ENCODE measurements around the gene ECT2L. TPM values are rescaled to one million over a fixed set of nuclear protein-coding genes. Genes with fewer than 3 reads are reported as not detected.
A peak's percentile ranks its signal among the peaks of the same experiment; 100 is the strongest.

ECT2L gene
- total RNA-seq, 1 donor from 2014 or later, result not detected

GRCh38 chr6:138837246-138837645 is 41.4 kb downstream of the ECT2L start:
- H4K20me1 ChIP-seq (ENCODE audit: insufficient read depth, low read length), result no peaks in the 10 kb centered on the region
- no peak overlapping the region for H3K9ac ChIP-seq (ENCODE audit: low read length)
- TF ChIP-seq CTCF (IDR thresholded peaks at IDR 0.05; ENCODE audit: insufficient read depth, low read depth, low read length) (no peak), EZH2 (IDR thresholded peaks at IDR 0.05; ENCODE audit: insufficient read depth, low read length) (no peak)
- Mint-ChIP-seq H3K4me1 (ENCODE audit: low read depth, unreplicated experiment) (no peaks in the 10 kb centered on the region), H3K27me3 (ENCODE audit: low read depth, unreplicated experiment) (no peaks in the 10 kb centered on the region), H3K36me3 (ENCODE audit: low read depth, unreplicated experiment) (no peaks in the 10 kb centered on the region), H3K27ac (ENCODE audit: unreplicated experiment) (no peak overlapping the region), H3K9me3 (ENCODE audit: unreplicated experiment) (no peaks in the 10 kb centered on the region), H3K4me3 (ENCODE audit: unreplicated experiment) (no peak overlapping the region)
- H3K27me3 ChIP-seq (ENCODE audit: insufficient read depth, low read length), result no peaks in the 10 kb centered on the region
- DNase-seq (ENCODE audit: low read depth) (no peak), FAIRE-seq (no peak)
- no peak overlapping the region for H2AFZ ChIP-seq (ENCODE audit: low read depth, low read length)
- no peak overlapping the region for H3K27ac ChIP-seq (ENCODE audit: low read depth, low read length)
- no peaks in the 10 kb centered on the region for H3K36me3 ChIP-seq (ENCODE audit: insufficient read depth, low read length)
- no peak overlapping the region for H3K4me3 ChIP-seq (ENCODE audit: insufficient read depth, low read depth, low read length)
- no peaks in the 10 kb centered on the region for H3K9me3 ChIP-seq (ENCODE audit: insufficient read depth, low read depth, low read length)
- no peaks in the 10 kb centered on the region for H3K4me1 ChIP-seq (ENCODE audit: insufficient read depth, low read length)
- H3K4me2 ChIP-seq (ENCODE audit: low read length), result no peak overlapping the region
- H3K79me2 ChIP-seq (ENCODE audit: insufficient read depth, low read length), result no peaks in the 10 kb centered on the region

GRCh38 chr6:138844192-138844591 is 48.3 kb downstream of the ECT2L start:
- H3K4me3 Mint-ChIP-seq (ENCODE audit: unreplicated experiment), result no peak overlapping the region
- TF ChIP-seq CTCF (IDR thresholded peaks at IDR 0.05; ENCODE audit: insufficient read depth, low read depth, low read length) (no peak), EZH2 (IDR thresholded peaks at IDR 0.05; ENCODE audit: insufficient read depth, low read length) (no peak)
- H3K36me3 ChIP-seq (ENCODE audit: insufficient read depth, low read length), result no peaks in the 10 kb centered on the region
- H3K27ac ChIP-seq (ENCODE audit: low read depth, low read length), result no peak overlapping the region
- H4K20me1 ChIP-seq (ENCODE audit: insufficient read depth, low read length), result no peaks in the 10 kb centered on the region
- no peak overlapping the region for H3K27ac Mint-ChIP-seq (ENCODE audit: unreplicated experiment)
- H3K79me2 ChIP-seq (ENCODE audit: insufficient read depth, low read length), result no peaks in the 10 kb centered on the region
- no peaks in the 10 kb centered on the region for H3K4me1 Mint-ChIP-seq (ENCODE audit: low read depth, unreplicated experiment)
- peak overlapping the region; percentile 60 for H2AFZ ChIP-seq (ENCODE audit: low read depth, low read length)
- H3K9me3 ChIP-seq (ENCODE audit: insufficient read depth, low read depth, low read length), result no peaks in the 10 kb centered on the region
- no peaks in the 10 kb centered on the region for H3K27me3 ChIP-seq (ENCODE audit: insufficient read depth, low read length)
- no peaks in the 10 kb centered on the region for H3K27me3 Mint-ChIP-seq (ENCODE audit: low read depth, unreplicated experiment)
- peak overlapping the region; percentile 60 for H3K4me2 ChIP-seq (ENCODE audit: low read length)
- no peak overlapping the region for H3K4me3 ChIP-seq (ENCODE audit: insufficient read depth, low read depth, low read length)
- no peak overlapping the region for H3K9ac ChIP-seq (ENCODE audit: low read length)
- no peaks in the 10 kb centered on the region for H3K4me1 ChIP-seq (ENCODE audit: insufficient read depth, low read length)
- no peaks in the 10 kb centered on the region for H3K36me3 Mint-ChIP-seq (ENCODE audit: low read depth, unreplicated experiment)
- H3K9me3 Mint-ChIP-seq (ENCODE audit: unreplicated experiment), result no peaks in the 10 kb centered on the region
- FAIRE-seq, result no peak
- DNase-seq (ENCODE audit: low read depth), result peak; percentile 54

- H2AFZ ChIP-seq (ENCODE audit: low read depth, low read length), result no peak overlapping the region
- DNase-seq (ENCODE audit: low read depth), result no peak
- no peaks in the 10 kb centered on the region for H4K20me1 ChIP-seq (ENCODE audit: insufficient read depth, low read length)
- H3K27ac Mint-ChIP-seq (ENCODE audit: unreplicated experiment), result no peak overlapping the region
- no peak for FAIRE-seq
- H3K36me3 ChIP-seq (ENCODE audit: insufficient read depth, low read length), result no peaks in the 10 kb centered on the region
- H3K9ac ChIP-seq (ENCODE audit: low read length), result no peak overlapping the region
- no peaks in the 10 kb centered on the region for H3K9me3 Mint-ChIP-seq (ENCODE audit: unreplicated experiment)
- H3K4me3 Mint-ChIP-seq (ENCODE audit: unreplicated experiment), result no peak overlapping the region
- no peak overlapping the region for H3K4me3 ChIP-seq (ENCODE audit: insufficient read depth, low read depth, low read length)
- TF ChIP-seq CTCF (IDR thresholded peaks at IDR 0.05; ENCODE audit: insufficient read depth, low read depth, low read length) (no peak), EZH2 (IDR thresholded peaks at IDR 0.05; ENCODE audit: insufficient read depth, low read length) (no peak)
- no peaks in the 10 kb centered on the region for H3K4me1 ChIP-seq (ENCODE audit: insufficient read depth, low read length)
- H3K4me2 ChIP-seq (ENCODE audit: low read length), result no peak overlapping the region
- H3K4me1 Mint-ChIP-seq (ENCODE audit: low read depth, unreplicated experiment), result no peaks in the 10 kb centered on the region
- H3K9me3 ChIP-seq (ENCODE audit: insufficient read depth, low read depth, low read length), result no peaks in the 10 kb centered on the region
- no peak overlapping the region for H3K27ac ChIP-seq (ENCODE audit: low read depth, low read length)
- H3K79me2 ChIP-seq (ENCODE audit: insufficient read depth, low read length), result no peaks in the 10 kb centered on the region
- H3K27me3 ChIP-seq (ENCODE audit: insufficient read depth, low read length), result no peaks in the 10 kb centered on the region
- H3K36me3 Mint-ChIP-seq (ENCODE audit: low read depth, unreplicated experiment), result no peaks in the 10 kb centered on the region
- no peaks in the 10 kb centered on the region for H3K27me3 Mint-ChIP-seq (ENCODE audit: low read depth, unreplicated experiment)
These were observed 52.0 kb downstream of the ECT2L start for GRCh38 chr6:138847884-138848283.
